Neural cell (in vitro differentiated cells): Measurements from ENCODE around the gene TDRD3.

ENCODE experiments used
- EP300 ChIP-seq: fragments of 450-650 bp; conservative IDR thresholded peaks from 2 replicates; pipeline ENCODE4 v1.6.1; 2014; ENCODE audit warnings: antibody characterized with exemption, mild to moderate bottlenecking, moderate library complexity; ENCODE audit not compliant: poor library complexity, severe bottlenecking
- EZH2 ChIP-seq: fragments of 200-600, 300-800 bp; shearing (Covaris generic), sonication (generic); IDR thresholded peaks from 2 replicates; pipeline ENCODE4 v1.6.1; 2014; ENCODE audit warnings: antibody characterized with exemption, low read length, borderline replicate concordance, mild to moderate bottlenecking; ENCODE audit not compliant: insufficient read depth, poor library complexity, severe bottlenecking
- POLR2AphosphoS5 ChIP-seq: IDR thresholded peaks from 2 replicates; pipeline ENCODE4 v1.6.1; 2012
- RAD21 ChIP-seq: fragments of 450-650 bp; conservative IDR thresholded peaks from 2 replicates; pipeline ENCODE4 v1.6.1; 2014; ENCODE audit warnings: antibody characterized with exemption, mild to moderate bottlenecking, moderate library complexity
- TAF1 ChIP-seq: IDR thresholded peaks from 2 replicates; pipeline ENCODE4 v1.6.1; 2012; ENCODE audit warnings: low read depth
- TF ChIP-seq, protein P1 (sequence below): fragments of 450-650 bp; IDR thresholded peaks from 2 replicates; pipeline ENCODE4 v1.5.1; 2014; ENCODE audit warnings: antibody characterized with exemption, mild to moderate bottlenecking, moderate library complexity; ENCODE audit not compliant: poor library complexity, severe bottlenecking
- TF ChIP-seq, protein P2 (sequence below): IDR thresholded peaks from 2 replicates; pipeline ENCODE4 v1.6.1; 2012; ENCODE audit warnings: borderline replicate concordance

DNA sequence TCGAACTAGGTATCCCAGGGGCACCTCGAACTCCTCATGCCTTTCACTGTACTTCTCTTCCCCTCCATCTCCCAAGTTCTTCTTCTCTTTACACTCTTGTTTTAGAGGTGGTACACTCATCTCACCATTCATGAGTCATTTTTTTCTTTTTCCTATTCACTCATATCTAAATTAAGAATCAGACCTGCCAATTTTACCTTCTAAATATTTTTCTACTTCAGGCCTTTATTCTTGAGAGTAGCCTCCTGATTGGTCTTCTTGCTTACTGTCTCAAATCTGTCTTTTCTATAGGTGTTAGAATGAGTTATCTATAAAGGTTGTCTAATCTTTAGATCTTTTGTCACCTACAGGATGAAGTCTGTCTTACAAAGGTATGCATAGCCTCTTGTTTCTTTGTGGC is 20.7 kb downstream of the TDRD3 start:
- TF ChIP-seq, protein P1, sequence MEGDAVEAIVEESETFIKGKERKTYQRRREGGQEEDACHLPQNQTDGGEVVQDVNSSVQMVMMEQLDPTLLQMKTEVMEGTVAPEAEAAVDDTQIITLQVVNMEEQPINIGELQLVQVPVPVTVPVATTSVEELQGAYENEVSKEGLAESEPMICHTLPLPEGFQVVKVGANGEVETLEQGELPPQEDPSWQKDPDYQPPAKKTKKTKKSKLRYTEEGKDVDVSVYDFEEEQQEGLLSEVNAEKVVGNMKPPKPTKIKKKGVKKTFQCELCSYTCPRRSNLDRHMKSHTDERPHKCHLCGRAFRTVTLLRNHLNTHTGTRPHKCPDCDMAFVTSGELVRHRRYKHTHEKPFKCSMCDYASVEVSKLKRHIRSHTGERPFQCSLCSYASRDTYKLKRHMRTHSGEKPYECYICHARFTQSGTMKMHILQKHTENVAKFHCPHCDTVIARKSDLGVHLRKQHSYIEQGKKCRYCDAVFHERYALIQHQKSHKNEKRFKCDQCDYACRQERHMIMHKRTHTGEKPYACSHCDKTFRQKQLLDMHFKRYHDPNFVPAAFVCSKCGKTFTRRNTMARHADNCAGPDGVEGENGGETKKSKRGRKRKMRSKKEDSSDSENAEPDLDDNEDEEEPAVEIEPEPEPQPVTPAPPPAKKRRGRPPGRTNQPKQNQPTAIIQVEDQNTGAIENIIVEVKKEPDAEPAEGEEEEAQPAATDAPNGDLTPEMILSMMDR, result no peak
- TF ChIP-seq EZH2, result no peak
- no peak for TF ChIP-seq RAD21
- TF ChIP-seq EP300, result no peak
- TF ChIP-seq POLR2AphosphoS5, result no peak
- no peak for TF ChIP-seq TAF1
- TF ChIP-seq, protein P2, sequence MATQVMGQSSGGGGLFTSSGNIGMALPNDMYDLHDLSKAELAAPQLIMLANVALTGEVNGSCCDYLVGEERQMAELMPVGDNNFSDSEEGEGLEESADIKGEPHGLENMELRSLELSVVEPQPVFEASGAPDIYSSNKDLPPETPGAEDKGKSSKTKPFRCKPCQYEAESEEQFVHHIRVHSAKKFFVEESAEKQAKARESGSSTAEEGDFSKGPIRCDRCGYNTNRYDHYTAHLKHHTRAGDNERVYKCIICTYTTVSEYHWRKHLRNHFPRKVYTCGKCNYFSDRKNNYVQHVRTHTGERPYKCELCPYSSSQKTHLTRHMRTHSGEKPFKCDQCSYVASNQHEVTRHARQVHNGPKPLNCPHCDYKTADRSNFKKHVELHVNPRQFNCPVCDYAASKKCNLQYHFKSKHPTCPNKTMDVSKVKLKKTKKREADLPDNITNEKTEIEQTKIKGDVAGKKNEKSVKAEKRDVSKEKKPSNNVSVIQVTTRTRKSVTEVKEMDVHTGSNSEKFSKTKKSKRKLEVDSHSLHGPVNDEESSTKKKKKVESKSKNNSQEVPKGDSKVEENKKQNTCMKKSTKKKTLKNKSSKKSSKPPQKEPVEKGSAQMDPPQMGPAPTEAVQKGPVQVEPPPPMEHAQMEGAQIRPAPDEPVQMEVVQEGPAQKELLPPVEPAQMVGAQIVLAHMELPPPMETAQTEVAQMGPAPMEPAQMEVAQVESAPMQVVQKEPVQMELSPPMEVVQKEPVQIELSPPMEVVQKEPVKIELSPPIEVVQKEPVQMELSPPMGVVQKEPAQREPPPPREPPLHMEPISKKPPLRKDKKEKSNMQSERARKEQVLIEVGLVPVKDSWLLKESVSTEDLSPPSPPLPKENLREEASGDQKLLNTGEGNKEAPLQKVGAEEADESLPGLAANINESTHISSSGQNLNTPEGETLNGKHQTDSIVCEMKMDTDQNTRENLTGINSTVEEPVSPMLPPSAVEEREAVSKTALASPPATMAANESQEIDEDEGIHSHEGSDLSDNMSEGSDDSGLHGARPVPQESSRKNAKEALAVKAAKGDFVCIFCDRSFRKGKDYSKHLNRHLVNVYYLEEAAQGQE, result no peak
